ENCODE data around the gene STXBP5L.
"Not testable (repeated sequence)": the region's sequence is repeated elsewhere in the genome, so short reads cannot be mapped to it uniquely, and the experiment has no call there.

STXBP5L gene

DNA sequence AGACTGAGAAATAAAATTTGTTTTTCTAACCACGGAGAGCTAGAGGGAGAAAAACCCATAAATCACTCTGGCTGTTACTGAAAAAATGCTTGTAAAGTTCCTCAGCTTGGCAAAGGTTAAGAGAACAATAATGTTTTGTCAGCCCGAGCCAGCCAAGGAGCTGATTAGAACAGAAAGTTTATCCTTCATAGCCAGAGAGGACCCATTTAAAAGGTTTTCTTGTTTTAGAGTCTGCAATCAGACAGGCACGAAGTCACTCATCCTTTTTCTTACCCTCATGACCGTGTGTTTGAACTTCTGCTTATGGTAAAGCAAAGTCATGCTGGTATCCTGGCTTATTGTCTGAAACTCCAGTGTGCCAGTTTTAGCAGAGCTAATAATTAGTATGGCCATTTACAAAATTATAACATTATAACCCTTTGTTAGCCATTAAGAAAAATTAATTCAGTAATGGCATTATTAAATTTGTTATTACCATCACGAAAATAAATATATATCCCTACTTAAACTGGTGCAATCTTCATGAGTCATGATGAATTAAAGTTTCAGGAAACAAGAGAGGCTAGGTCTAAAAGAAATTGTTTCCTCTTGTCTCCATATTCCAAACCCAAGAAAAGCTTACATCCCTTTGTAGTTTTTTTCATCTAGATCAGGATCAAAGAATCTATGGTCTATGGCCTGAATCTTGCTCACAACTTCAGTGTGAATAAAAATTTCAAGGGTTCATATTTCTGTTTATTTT lies 13.5 kb upstream of the STXBP5L start:
- H3K4me3 ChIP-seq (ENCODE audit: low read depth, low read length) = no peak overlapping the region; the same call in 1 of the 2 replicates
- DNase-seq (ENCODE audit: low read depth) = peak; percentile 91
- TF ChIP-seq CTCF (IDR thresholded peaks at IDR 0.05; ENCODE audit: control insufficient read depth, extremely low read depth, insufficient read depth) = no peak

- H3K4me3 ChIP-seq (ENCODE audit: low read depth, low read length); DNase-seq (ENCODE audit: low read depth): not testable (repeated sequence)
Measured at GRCh38 chr3:120901716-120902115, 6.3 kb upstream of the STXBP5L start.

- no peak for TF ChIP-seq CTCF (IDR thresholded peaks at IDR 0.05; ENCODE audit: control insufficient read depth, extremely low read depth, insufficient read depth)
- H3K4me3 ChIP-seq (ENCODE audit: low read depth, low read length) = no peak overlapping the region
- no peak for DNase-seq (ENCODE audit: low read depth)
Measured at GRCh38 chr3:120903221-120903620, 4.8 kb upstream of the STXBP5L start.

DNA sequence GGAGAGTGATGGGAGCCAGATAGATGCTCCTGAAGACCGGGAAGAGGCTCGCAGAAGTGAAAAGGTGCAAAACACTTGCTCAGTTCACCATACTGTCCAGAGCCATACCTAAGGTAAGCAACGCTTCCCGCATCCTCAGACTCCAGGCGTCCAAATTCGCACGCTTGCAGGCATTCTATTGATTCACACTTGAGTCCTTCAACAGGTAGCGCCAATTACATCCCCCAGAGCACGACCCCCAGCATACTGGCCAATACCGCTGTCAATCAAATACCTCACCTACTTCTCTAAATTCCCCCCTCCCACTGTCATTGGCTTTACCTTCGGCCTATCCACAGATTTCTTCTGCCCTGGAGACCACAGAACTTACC lies 361 bp upstream of the STXBP5L start:
- DNase-seq (ENCODE audit: low read depth) = no peak
- TF ChIP-seq CTCF (IDR thresholded peaks at IDR 0.05; ENCODE audit: control insufficient read depth, extremely low read depth, insufficient read depth) = no peak
- H3K4me3 ChIP-seq (ENCODE audit: low read depth, low read length) = no peak overlapping the region; the same call in 1 of the 2 replicates

GRCh38 chr3:120908795-120909601 lies 993 bp downstream of the STXBP5L start:
- no peak for DNase-seq (ENCODE audit: low read depth)
- no peak for TF ChIP-seq CTCF (IDR thresholded peaks at IDR 0.05; ENCODE audit: control insufficient read depth, extremely low read depth, insufficient read depth)
- H3K4me3 ChIP-seq (ENCODE audit: low read depth, low read length) = peak overlapping the region; percentile 82

DNA sequence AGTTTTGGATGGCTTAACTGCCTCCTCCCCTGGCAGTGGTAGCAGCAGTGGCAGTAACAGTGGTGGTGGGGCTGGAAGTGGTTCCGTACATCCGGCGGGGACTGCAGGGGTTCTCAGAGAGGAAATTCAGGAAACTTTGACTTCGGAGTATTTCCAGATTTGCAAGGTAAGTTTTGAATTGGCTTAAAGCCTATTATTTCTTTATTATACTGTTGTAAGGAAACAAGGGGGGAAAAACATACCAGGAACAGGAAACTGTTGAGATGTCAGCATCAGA lies 1.5 kb downstream of the STXBP5L start:
- no peak for DNase-seq (ENCODE audit: low read depth)
- no peak for TF ChIP-seq CTCF (IDR thresholded peaks at IDR 0.05; ENCODE audit: control insufficient read depth, extremely low read depth, insufficient read depth)
- peak overlapping the region; percentile 82 for H3K4me3 ChIP-seq (ENCODE audit: low read depth, low read length)

DNA sequence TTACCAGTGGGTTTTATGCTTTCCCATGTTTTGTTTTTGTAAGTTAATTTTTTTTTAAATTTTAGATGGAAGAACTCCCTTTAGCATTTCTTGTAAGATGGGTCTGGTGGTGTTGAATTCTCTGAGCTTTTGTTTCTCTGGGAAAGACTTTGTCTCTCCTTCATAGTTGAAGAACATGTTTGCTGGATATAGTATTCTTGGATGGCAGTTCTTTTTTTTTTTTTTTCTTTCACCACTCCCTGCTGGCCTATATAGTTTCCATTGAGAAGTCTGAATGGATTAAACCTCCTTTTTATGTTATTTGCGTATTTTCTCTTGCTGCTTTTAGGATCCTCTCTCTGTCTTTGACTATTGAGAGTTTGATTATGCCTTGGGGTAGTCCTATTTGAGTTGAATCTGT lies 18.1 kb downstream of the STXBP5L start:
- no peak for TF ChIP-seq CTCF (IDR thresholded peaks at IDR 0.05; ENCODE audit: control insufficient read depth, extremely low read depth, insufficient read depth)
- no peak for DNase-seq (ENCODE audit: low read depth)
- no peak overlapping the region for H3K4me3 ChIP-seq (ENCODE audit: low read depth, low read length)
